Right cardiac atrium (tissue), 5 donors: ENCODE data around the gene PHIP. TPM values are rescaled to one million over a fixed set of nuclear protein-coding genes. Genes with fewer than 3 reads are reported as not detected.

ENCODE experiments used
- ATAC-seq, 2 donors: fragments of 200-7000 bp; cut with Tn5 transposase; one replicate each; pipeline versions ENCODE4 v1.8.0 to v1.9.1; 2020; ENCODE audit warnings: moderate library complexity in 2 of 2, mild to moderate bottlenecking in 1 of 2
- DNase-seq, 3 donors: peaks; one replicate each; pipeline ENCODE4 v3.0.0-alpha.2; 2020
- H3K27ac ChIP-seq: one replicate; pipeline ENCODE4 v1.5.1; 2013; ENCODE audit warnings: mild to moderate bottlenecking, low read length, control low read depth, moderate library complexity
- H3K27me3 ChIP-seq: one replicate; pipeline ENCODE4 v1.6.1; 2013; ENCODE audit not compliant: control insufficient read depth, insufficient read depth
- H3K4me1 ChIP-seq: one replicate; pipeline ENCODE4 v1.6.1; 2013; ENCODE audit warnings: low read length; ENCODE audit not compliant: control insufficient read depth, insufficient read depth
- H3K4me3 ChIP-seq: one replicate; pipeline ENCODE4 v1.5.1; 2013; ENCODE audit warnings: low read length, control low read depth
- H3K9me3 ChIP-seq: one replicate; pipeline ENCODE4 v1.6.1; 2013; ENCODE audit warnings: low read length; ENCODE audit not compliant: control insufficient read depth
- WGBS: extraction: QIAGEN DNeasy Blood & Tissue Kit; methylation state at CpG from one replicate; pipeline ENCODE4 v1.1.7; 2013; 5-methylcytosine and 5-hydroxymethylcytosine counted together
- intact Hi-C, 4 donors: fragments of 100-400 bp; cut with DNase I; formaldehyde crosslinking; loops; one replicate each; pipeline versions ENCODE4 v1.11.0 to v1.14.0; 2022 to 2023
- polyA plus RNA-seq: library from polyadenylated mRNA; stranded (reverse); fragments of 200-250 nt; gene quantifications from one replicate; pipeline ENCODE4 v1.2.3, GENCODE V29; 2013
- total RNA-seq, 4 donors: library from RNA; stranded (reverse); fragmentation: NEBNext Ultra II Directional; extraction: Animal tissue kit (Norgen Biotek cat#: 25700); gene quantifications; one replicate each; pipeline ENCODE4 v1.2.1, GENCODE V29; 2021
- donor health status: healthy with polysubstance abuse.
- donor health status: DM: no; HTN: yes; CAD: no.
- donor health status: DM: no; HTN: no; CAD: no.
- donor health status: DM: no; HTN: yes; CAD: no; lungs with severe emphysema.
- donor health status: DM: yes; HTN: yes; CAD: no.

The PHIP gene
- total and polyA plus RNA-seq, 5 donors: 6.8 to 19.6 (median 19.2) TPM

DNA sequence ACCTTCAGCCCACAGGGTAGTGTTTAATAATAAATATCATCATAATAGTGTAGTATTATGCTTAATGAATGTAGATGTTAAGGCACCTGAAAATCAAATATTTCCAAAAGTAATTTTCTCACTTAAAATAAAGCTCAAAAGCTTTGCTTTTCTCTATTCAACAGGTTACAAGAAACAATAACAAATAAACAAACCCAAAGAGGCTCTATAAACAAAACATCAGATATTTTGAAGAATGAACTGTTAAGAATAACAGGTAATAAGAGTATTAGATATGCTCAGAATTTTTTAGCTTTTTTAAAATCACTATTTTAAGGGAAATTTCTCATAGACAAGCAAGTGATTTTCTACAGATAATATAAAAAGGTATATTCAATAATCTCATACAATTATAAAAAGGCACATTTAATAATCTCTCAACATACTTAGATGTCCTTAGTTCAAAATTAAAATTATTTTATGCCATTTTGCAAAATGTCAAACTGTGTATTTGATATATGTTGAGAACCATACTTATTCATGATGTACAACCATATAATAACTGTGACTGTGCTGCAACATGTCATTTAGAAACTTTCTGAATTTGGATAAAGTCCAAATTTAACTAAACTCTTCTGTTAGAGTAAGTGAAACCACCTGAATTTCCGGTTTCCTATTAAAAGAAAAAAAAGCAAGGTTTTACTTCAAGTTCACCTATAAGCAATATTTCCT is 35.8 kb downstream of the PHIP start:
- Histone ChIP-seq H3K4me1 (no peaks in the 10 kb centered on the region), H3K4me3 (no peak overlapping the region), H3K9me3 (no peaks in the 10 kb centered on the region), H3K27me3 (no peaks in the 10 kb centered on the region), H3K27ac (no peak overlapping the region)
- DNase-seq: no peak
- ATAC-seq: no peak
- intact Hi-C loops: no loop called here
- WGBS: 71% methylated on average over 1 of the region's 1 CpG

DNA sequence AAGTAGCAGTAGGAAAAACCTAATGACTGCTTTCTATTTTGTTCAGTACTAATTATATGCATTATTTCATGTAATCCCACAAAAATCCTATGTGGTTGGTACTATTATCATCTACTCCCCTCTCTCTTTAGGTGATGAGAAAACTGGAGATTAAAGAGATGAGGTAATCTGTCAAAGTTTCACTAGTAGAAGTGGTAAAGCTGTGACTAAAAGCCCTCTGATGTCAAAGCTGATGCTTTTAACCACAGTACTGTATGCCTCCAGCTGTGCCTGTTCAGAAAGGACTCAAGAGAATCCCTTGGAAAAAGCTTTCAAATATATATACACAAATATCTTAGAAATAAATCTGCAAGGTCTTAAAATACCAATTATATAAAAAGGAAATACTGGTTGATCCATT is 38.0 kb downstream of the PHIP start:
- no peaks in the 10 kb centered on the region for H3K4me1 ChIP-seq
- intact Hi-C loops: no loop called here
- H3K27ac ChIP-seq: no peak overlapping the region
- no peaks in the 10 kb centered on the region for H3K9me3 ChIP-seq
- ATAC-seq (no peak), DNase-seq (no peak)
- no peaks in the 10 kb centered on the region for H3K27me3 ChIP-seq
- H3K4me3 ChIP-seq: no peak overlapping the region

DNA sequence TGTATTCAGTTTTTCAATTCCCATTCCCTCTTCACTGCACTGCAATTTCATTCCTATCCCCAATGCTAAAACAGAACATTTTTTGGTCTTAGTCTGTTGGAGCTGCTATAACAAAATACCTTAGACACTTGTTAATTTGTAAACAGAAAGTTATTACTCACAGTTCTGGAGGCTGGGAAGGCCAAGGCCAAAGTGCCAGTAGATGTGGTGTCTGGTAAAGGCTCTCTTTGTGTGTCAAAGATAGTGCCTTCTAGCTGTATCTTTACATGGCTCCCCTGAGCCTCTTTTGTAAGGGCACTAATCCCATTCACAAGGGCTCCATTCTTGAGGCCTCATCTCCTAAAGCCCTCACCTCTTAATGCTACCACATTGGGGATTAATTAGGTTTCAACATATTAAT is 40.0 kb downstream of the PHIP start:
- peaks cover 3% of the 10 kb centered on the region for H3K4me1 ChIP-seq
- intact Hi-C loops: no loop called here
- no peaks in the 10 kb centered on the region for H3K27me3 ChIP-seq
- H3K27ac ChIP-seq: no peak overlapping the region
- H3K9me3 ChIP-seq: no peaks in the 10 kb centered on the region
- H3K4me3 ChIP-seq: no peak overlapping the region
- ATAC-seq: no peak
- DNase-seq: no peak

DNA sequence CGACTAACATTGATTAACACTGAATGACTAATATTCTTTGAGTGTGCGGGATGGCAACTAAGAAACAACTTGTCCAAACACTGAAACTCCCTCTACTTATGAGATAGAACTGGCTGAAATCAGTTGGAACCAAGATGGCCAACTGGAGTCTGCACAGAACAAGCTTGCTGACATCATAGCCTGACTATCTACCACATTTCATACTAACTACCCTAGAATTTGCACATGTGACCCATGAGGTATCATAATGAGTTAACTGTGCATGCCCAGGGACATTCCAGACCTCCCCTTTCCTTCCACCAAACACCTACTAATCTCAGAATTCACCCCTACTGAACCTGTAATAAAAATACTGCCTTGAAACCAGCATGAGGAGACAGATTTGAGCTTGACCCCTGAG is 43.2 kb downstream of the PHIP start:
- Histone ChIP-seq H3K9me3 (no peaks in the 10 kb centered on the region), H3K4me1 (peaks cover 3% of the 10 kb centered on the region), H3K27ac (no peak overlapping the region), H3K4me3 (no peak overlapping the region), H3K27me3 (no peaks in the 10 kb centered on the region)
- 85% methylated on average over 2 of the region's 2 CpGs for WGBS
- ATAC-seq (no peak), DNase-seq (no peak)
- intact Hi-C loops: no loop called here

DNA sequence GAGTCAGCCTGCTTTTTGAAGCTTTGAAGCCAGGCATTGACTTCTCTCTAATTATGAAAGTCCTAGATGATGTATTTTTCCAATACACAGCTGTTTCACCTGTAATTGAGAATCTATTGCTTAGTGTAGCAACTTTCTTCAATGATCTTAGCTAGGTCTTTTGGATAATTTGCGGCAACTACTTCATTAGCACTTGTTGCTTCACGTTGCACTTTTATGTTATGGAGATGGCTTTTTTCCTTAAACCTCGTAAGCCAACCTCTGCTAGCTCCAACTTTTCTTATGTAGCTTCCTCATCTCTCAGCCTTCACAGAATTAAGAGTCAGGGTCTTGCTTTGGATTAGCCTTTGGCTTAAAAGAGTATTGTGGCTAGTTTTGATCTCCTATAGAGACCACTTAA is 44.8 kb downstream of the PHIP start:
- Histone ChIP-seq H3K4me3 (no peak overlapping the region), H3K27ac (no peak overlapping the region), H3K27me3 (no peaks in the 10 kb centered on the region), H3K4me1 (peaks cover 3% of the 10 kb centered on the region), H3K9me3 (no peaks in the 10 kb centered on the region)
- DNase-seq (no peak), ATAC-seq (no peak)
- intact Hi-C loops: no loop called here
- 98% methylated on average over 3 of the region's 3 CpGs for WGBS

DNA sequence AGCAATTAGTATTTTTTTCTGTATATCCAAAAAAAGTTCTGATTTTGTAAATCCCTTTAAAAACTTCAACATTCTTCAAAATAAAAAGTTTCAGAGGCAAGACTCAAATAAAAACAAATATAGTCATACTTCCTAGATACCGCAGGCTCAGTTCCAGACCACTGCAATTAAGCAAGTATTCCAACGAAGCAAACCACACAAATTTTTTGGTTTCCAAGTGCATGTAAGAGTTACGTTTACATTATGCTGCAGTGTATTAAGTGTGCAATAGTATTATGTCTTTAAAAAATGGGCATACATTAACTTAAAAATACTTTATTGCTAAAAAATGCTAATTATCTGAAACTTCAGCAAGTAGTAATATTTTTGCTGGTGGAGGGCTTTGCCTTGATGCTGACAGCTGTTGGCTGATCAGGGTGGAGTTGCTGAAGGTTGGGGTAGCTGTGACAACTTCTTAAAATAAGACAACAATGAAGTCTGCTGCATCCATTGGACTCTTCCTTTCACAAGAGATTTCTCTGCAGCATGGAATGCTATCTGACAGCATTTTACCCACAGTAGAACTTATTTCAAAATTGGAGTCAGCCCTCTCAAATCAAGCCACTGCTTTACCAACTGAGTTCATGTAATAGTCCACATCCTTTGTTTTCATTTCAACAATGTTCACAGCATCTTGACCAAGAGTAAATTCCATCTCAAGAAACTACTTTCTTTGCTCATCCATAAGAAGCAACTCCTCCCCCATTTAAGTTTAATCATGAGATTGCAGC is 46.0 kb downstream of the PHIP start:
- H3K27ac ChIP-seq: no peak overlapping the region
- no peak for ATAC-seq
- H3K4me3 ChIP-seq: no peak overlapping the region
- no peak for DNase-seq
- H3K9me3 ChIP-seq: no peaks in the 10 kb centered on the region
- H3K4me1 ChIP-seq: peaks cover 3% of the 10 kb centered on the region
- no peaks in the 10 kb centered on the region for H3K27me3 ChIP-seq
- WGBS: 49% methylated on average over 3 of the region's 3 CpGs
- intact Hi-C loops: no loop called here

DNA sequence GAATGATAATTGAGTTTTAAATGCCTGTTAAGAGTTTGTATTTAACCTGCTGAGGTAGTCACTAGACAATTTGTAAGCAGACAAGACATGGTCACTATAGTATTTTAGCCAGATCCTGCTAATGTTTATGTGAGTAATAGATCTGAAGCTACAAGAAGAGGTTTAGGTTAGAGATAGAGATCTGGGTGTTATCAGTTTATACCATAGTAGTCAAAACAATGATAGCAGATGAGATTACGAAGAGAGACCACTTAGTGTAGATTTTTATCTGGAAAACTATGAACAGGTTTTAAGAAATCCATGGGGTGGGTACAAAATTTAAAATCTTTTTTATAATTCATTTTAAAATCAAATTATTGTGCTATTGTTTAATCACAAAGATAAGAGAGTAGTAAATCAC is 47.5 kb downstream of the PHIP start:
- no peak for ATAC-seq
- intact Hi-C loops: no loop called here
- H3K27ac ChIP-seq: no peak overlapping the region
- no peaks in the 10 kb centered on the region for H3K27me3 ChIP-seq
- H3K4me1 ChIP-seq: peaks cover 3% of the 10 kb centered on the region
- no peak overlapping the region for H3K4me3 ChIP-seq
- DNase-seq: no peak
- no peaks in the 10 kb centered on the region for H3K9me3 ChIP-seq
- 93% methylated on average over 1 of the region's 1 CpG for WGBS

DNA sequence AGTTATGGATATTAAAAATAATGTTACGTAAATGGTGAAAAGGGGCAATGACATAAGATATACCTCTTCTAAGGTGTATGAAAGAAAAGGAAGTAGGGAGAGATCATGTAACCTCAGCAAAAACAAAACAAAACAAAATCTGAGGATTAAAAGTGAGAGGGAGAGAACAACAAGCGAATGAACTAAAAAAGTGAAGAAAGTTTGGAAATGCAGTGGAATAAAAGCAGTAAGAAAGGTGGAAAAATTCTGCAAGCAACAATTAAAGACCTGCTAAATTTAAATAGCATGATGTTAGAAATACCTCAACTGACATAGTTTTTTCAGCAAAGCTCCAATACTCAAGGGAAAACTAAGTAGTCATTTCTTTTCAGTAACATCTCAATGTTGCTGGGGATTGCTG is 48.0 kb downstream of the PHIP start:
- intact Hi-C loops: no loop called here
- no peak for DNase-seq
- Histone ChIP-seq H3K9me3 (no peaks in the 10 kb centered on the region), H3K4me1 (peaks cover 3% of the 10 kb centered on the region), H3K27ac (no peak overlapping the region), H3K27me3 (no peaks in the 10 kb centered on the region), H3K4me3 (no peak overlapping the region)
- 99% methylated on average over 2 of the region's 2 CpGs for WGBS
- ATAC-seq: no peak

DNA sequence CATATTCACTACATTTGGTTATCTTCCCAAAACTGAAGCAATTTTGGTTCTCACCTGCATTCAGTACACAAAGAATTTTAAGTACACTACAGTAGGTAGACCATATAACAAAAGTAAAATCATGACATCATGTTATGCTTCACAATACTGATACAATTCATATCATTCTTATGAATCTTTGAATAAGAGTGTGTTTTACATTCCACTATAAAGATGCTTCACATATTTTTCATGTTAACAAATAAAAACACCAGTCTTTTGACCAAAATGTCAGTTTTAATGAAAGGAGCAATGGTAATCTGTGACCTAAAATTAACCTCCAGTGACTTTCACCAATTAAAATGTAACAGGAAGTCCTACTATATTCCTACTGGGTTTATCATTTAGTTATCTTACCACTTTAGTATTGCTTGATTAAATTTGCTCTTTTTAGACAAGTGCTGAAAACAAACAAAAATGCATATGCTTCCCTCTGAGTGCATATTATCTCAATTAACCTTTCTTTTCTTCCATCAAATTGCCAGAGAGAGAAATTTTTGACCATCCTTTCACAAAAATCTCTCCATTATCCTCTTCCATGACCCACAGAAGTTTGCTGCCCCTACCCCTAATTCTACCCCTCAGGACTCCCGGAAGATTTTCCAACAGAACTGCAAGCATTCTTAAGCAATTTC is 49.3 kb downstream of the PHIP start:
- intact Hi-C loops: no loop called here
- 100% methylated on average over 1 of the region's 1 CpG for WGBS
- no peaks in the 10 kb centered on the region for H3K27me3 ChIP-seq

DNA sequence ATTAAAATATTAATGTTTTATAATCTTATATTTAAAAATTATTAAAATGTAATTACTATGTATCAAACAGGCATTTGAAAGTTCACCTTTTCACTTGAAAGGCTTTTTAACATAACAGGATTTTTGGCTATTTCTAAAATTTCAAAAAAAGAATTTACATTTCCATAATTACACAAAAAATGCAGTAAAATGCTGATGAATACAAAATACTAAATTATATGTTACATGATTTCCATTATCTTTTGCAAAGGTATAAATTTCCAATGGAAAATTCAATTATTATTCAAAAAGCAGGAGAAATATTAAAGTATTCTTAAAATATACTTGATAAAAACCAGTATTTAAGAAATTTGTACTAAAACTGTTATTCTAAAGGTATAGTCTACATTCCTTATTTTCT is 66.1 kb downstream of the PHIP start:
- intact Hi-C loops: no loop called here
- Histone ChIP-seq H3K27ac (no peak overlapping the region), H3K4me3 (no peak overlapping the region)

More for the DNA sequence above, 49.3 kb downstream of the PHIP start:
- Histone ChIP-seq H3K9me3 (no peaks in the 10 kb centered on the region), H3K27ac (no peak overlapping the region), H3K4me3 (no peak overlapping the region), H3K4me1 (no peaks in the 10 kb centered on the region)
- DNase-seq (no peak), ATAC-seq (no peak)

DNA sequence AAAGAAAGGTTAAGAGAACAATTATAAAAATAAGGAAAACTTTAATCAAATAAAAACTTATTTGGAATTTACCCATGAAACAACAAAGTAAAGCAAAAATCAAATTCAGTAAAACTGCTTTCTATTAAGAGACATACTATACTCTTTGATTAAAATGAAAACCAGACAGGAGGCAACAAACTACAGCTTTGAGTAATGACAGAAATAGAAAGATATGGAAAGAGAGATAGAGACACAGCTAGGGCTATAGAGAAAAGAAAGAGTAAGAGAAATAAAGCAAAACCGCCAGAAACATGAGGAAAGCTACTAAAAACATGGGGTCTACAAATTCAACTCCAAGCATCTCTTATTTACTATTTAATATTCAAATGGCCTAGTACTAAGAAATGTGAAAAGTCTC is 67.6 kb downstream of the PHIP start:
- 55% methylated on average over 1 of the region's 1 CpG for WGBS
- Histone ChIP-seq H3K27me3 (no peaks in the 10 kb centered on the region), H3K9me3 (no peaks in the 10 kb centered on the region), H3K27ac (no peak overlapping the region), H3K4me1 (no peaks in the 10 kb centered on the region), H3K4me3 (no peak overlapping the region)
- intact Hi-C loops: no loop called here
- ATAC-seq: no peak
- DNase-seq: no peak

More for the DNA sequence above, 66.1 kb downstream of the PHIP start:
- no peak for DNase-seq
- Histone ChIP-seq H3K4me1 (no peaks in the 10 kb centered on the region), H3K27me3 (no peaks in the 10 kb centered on the region), H3K9me3 (no peaks in the 10 kb centered on the region)
- no peak for ATAC-seq
